Glutamatergic neuron (in vitro differentiated cells): ENCODE measurements around the gene GTF2F1. TPM values are rescaled to one million over a fixed set of nuclear protein-coding genes. Genes with fewer than 3 reads are reported as not detected.
"Not testable (repeated sequence)": the region's sequence is repeated elsewhere in the genome, so short reads cannot be mapped to it uniquely, and the experiment has no call there.

ENCODE experiments used
- DNase-seq: peaks from one replicate; pipeline ENCODE4 v3.0.0; 2022
- H3K27ac Mint-ChIP-seq: one replicate; pipeline ENCODE4 v1.8.0; 2020; ENCODE audit warnings: mild to moderate bottlenecking, mixed read lengths, inconsistent platforms; ENCODE audit not compliant: unreplicated experiment
- H3K27me3 Mint-ChIP-seq: one replicate; pipeline ENCODE4 v1.8.0; 2020; ENCODE audit warnings: mild to moderate bottlenecking, moderate library complexity, mixed read lengths, inconsistent platforms; ENCODE audit not compliant: unreplicated experiment
- H3K36me3 Mint-ChIP-seq: one replicate; pipeline ENCODE4 v1.8.0; 2020; ENCODE audit warnings: mild to moderate bottlenecking, mixed read lengths, inconsistent platforms; ENCODE audit not compliant: unreplicated experiment
- H3K4me1 Mint-ChIP-seq: one replicate; pipeline ENCODE4 v1.8.0; 2020; ENCODE audit warnings: mild to moderate bottlenecking, low read depth, mixed read lengths, inconsistent platforms; ENCODE audit not compliant: unreplicated experiment
- H3K4me3 Mint-ChIP-seq: one replicate; pipeline ENCODE4 v1.8.0; 2020; ENCODE audit warnings: mild to moderate bottlenecking, mixed read lengths, inconsistent platforms; ENCODE audit not compliant: unreplicated experiment
- H3K9me3 Mint-ChIP-seq: one replicate; pipeline ENCODE4 v1.8.0; 2020; ENCODE audit warnings: mild to moderate bottlenecking, moderate library complexity, mixed read lengths, inconsistent platforms; ENCODE audit not compliant: unreplicated experiment
- total RNA-seq: library from RNA; stranded (reverse); fragmentation: NEBNext Ultra II Directional; extraction: Animal tissue kit (Norgen Biotek cat#: 25700); gene quantifications from one replicate; pipeline ENCODE4 v1.2.1, GENCODE V29; 2021; ENCODE audit not compliant: unreplicated experiment
- TF ChIP-seq, protein P1 (sequence below): fragments of 200-600 bp; sonication (generic); IDR thresholded peaks from one replicate; pipeline ENCODE4 v1.5.0; 2021; ENCODE audit not compliant: partially characterized antibody, unreplicated experiment

The GTF2F1 gene
- total RNA-seq, 1 donor from 2014 or later: 56.0 TPM

DNA sequence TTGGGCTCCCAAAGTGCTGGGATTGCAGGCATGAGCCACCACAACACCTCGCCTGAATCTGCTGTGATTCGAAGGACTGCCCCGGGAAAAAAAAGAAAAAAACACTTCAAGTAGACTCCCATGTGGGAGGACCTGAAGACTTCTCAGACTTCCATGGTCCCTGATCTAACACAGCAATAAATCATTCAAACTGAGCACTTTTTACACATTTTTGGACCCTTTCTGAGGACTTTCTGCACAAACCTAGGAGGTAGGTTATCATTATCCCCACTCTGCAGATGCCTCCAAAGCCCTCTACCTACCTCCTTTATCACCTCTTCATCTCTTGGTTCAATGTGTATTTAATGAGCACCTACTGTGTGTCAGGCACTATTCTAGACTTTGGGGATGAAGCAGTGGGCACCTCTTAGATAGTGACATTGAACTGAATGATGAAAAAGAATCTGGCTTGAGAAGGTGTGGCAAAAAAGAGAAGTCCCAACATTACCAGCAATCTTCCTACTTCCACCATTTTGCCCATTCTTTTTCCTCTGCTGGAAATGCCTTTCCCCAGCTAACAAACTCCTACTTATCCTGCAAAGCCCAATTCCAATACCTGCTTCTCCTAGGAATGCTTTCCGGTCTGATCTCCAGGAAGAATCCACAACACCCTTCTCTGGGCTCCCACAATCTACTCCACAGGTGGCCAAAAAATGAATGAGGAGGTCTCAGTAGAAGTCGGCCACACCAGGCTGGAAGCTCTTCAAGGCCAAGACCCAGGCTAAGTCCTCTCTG, 33.2 kb downstream of the GTF2F1 start:
- TF ChIP-seq, protein P1, sequence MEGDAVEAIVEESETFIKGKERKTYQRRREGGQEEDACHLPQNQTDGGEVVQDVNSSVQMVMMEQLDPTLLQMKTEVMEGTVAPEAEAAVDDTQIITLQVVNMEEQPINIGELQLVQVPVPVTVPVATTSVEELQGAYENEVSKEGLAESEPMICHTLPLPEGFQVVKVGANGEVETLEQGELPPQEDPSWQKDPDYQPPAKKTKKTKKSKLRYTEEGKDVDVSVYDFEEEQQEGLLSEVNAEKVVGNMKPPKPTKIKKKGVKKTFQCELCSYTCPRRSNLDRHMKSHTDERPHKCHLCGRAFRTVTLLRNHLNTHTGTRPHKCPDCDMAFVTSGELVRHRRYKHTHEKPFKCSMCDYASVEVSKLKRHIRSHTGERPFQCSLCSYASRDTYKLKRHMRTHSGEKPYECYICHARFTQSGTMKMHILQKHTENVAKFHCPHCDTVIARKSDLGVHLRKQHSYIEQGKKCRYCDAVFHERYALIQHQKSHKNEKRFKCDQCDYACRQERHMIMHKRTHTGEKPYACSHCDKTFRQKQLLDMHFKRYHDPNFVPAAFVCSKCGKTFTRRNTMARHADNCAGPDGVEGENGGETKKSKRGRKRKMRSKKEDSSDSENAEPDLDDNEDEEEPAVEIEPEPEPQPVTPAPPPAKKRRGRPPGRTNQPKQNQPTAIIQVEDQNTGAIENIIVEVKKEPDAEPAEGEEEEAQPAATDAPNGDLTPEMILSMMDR: no peak
- H3K27me3 Mint-ChIP-seq: peaks cover 3% of the 10 kb centered on the region
- H3K9me3 Mint-ChIP-seq: peaks cover 4% of the 10 kb centered on the region
- no peaks in the 10 kb centered on the region for H3K4me1 Mint-ChIP-seq
- H3K36me3 Mint-ChIP-seq: no peaks in the 10 kb centered on the region
- H3K4me3 Mint-ChIP-seq: no peak overlapping the region
- H3K27ac Mint-ChIP-seq: no peak overlapping the region
- no peak for DNase-seq

DNA sequence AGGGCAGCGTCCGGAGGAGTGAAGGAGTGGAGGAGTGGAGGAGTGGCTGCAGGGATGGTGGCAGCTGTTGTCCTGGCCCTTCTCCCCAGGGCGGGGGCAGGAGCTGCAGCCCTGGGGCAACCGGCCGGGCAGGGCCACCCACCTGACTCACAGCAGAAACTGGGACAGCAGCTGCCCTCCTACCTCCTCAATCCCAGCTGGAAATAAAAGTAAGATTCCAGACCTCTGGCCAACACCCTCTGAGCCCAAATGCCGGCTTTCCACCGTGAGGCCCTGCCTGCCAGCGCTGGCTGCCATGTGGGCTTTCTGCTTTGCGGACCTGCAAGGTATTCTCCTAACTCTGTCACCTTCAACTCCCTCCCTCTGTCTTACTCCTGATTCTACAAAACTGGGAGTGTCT, 35.0 kb downstream of the GTF2F1 start:
- H3K9me3 Mint-ChIP-seq: peaks cover 6% of the 10 kb centered on the region
- peak overlapping the region; percentile 22 for H3K27ac Mint-ChIP-seq
- peaks cover 3% of the 10 kb centered on the region for H3K27me3 Mint-ChIP-seq
- no peaks in the 10 kb centered on the region for H3K36me3 Mint-ChIP-seq
- DNase-seq: no peak
- no peaks in the 10 kb centered on the region for H3K4me1 Mint-ChIP-seq
- H3K4me3 Mint-ChIP-seq: no peak overlapping the region
- TF ChIP-seq, protein P1: no peak

DNA sequence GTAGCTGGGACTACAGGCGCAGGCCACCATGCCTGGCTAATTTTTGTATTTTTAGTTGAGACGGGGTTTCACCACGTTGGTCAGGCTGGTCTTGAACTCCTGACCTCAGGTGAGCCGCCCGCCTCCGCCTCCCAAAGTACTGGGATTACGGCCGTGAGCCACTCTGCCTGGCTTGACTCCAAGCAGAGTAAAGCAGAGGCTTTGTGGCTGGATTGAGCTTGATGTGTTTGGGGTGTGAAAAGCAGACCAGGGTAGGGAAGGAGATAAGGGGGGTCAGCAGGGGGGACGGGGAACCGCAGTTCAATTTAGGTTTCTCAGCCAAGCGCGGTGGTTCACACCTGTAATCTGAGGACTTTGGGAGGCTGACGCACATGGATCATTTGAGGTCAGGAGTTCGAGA, 35.8 kb downstream of the GTF2F1 start:
- H3K27ac Mint-ChIP-seq: peak overlapping the region; percentile 24
- TF ChIP-seq, protein P1: no peak
- no peak for DNase-seq
- no peaks in the 10 kb centered on the region for H3K4me1 Mint-ChIP-seq
- H3K36me3 Mint-ChIP-seq: no peaks in the 10 kb centered on the region
- peaks cover 6% of the 10 kb centered on the region for H3K9me3 Mint-ChIP-seq
- H3K4me3 Mint-ChIP-seq: no peak overlapping the region
- peaks cover 3% of the 10 kb centered on the region for H3K27me3 Mint-ChIP-seq

DNA sequence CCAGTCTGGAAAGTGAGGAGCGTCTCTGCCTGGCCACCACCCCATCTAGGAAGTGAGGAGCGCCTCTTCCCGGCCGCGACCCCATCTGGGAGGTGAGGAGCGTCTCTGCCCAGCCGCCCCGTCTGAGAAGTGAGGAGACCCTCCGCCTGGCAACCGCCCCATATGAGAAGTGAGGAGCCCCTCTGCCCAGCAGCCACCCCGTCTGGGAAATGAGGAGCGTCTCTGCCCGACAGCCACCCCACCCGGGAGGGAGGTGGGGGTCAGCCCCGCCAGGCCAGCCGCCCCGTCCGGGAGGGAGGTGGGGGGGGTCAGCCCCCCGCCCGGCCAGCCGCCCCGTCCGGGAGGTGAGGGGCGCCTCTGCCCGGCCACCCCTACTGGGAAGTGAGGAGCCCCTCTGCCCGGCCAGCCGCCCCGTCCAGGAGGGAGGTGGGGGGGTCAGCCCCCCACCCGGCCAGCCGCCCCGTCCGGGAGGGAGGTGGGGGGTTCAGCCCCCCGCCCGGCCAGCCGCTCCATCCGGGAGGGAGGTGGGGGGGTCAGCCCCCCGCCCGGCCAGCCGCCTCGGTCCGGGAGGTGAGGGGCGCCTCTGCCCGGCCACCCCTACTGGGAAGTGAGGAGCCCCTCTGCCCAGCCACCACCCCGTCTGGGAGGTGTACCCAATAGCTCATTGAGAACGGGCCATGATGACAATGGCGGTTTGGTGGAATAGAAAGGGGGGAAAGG, 37.5 kb downstream of the GTF2F1 start:
- H3K9me3 Mint-ChIP-seq, H3K27me3 Mint-ChIP-seq, H3K27ac Mint-ChIP-seq, H3K4me3 Mint-ChIP-seq, H3K36me3 Mint-ChIP-seq, DNase-seq, H3K4me1 Mint-ChIP-seq: not testable (repeated sequence)

DNA sequence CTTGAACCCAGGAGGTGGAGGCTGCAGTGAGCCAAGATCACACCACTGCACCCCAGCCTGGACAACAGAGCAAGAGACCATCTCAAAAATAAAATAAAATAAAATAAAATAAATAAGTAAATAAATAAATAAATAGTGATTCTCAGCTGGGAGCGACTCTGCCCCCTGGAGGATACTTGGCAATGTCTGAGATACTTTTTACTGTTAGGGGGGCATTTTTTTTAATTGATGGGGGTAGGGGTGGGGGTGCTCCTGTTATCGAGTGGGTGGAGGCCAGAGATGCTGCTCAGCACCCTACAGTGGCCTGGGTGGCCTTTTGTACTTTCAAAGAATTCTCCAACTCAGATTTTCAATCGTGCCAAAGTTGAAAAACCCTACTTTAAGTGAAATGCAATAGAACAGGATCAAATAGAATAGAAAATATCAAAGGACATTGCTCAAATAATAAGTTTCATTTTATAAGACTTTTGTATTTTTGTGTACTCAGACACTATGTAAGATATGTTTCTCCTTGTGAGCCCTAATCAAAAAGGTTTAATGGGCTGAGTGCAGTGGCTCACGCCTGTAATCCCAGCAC, 38.8 kb downstream of the GTF2F1 start:
- TF ChIP-seq, protein P1: no peak
- Mint-ChIP-seq H3K36me3 (no peaks in the 10 kb centered on the region), H3K4me3 (no peak overlapping the region), H3K9me3 (peaks cover 2% of the 10 kb centered on the region), H3K27ac (no peak overlapping the region), H3K4me1 (no peaks in the 10 kb centered on the region), H3K27me3 (no peaks in the 10 kb centered on the region)
- no peak for DNase-seq
